Right ventricle myocardium superior (tissue), 1 donor: Measurements from ENCODE around the gene DCDC2C. TPM values are rescaled to one million over a fixed set of nuclear protein-coding genes. Genes with fewer than 3 reads are reported as not detected.
"Not testable (repeated sequence)": the region's sequence is repeated elsewhere in the genome, so short reads cannot be mapped to it uniquely, and the experiment has no call there.

Experiments
- ATAC-seq: fragments of 200-7000 bp; cut with Tn5 transposase; one replicate; pipeline ENCODE4 v1.9.1; 2020; ENCODE audit warnings: mild to moderate bottlenecking; ENCODE audit not compliant: poor library complexity
- DNase-seq: peaks from one replicate; pipeline ENCODE4 v3.0.0-alpha.2; 2020
- intact Hi-C: fragments of 100-400 bp; cut with DNase I; formaldehyde crosslinking; loops from one replicate; pipeline ENCODE4 v1.11.2; 2022
- total RNA-seq: library from RNA; stranded (reverse); fragmentation: NEBNext Ultra II Directional; extraction: Animal tissue kit (Norgen Biotek cat#: 25700); gene quantifications from one replicate; pipeline ENCODE4 v1.2.1, GENCODE V29; 2021
- donor health status: DM: no; HTN: yes; CAD: no; lungs with severe emphysema.

DCDC2C gene
- total RNA-seq, 1 donor from 2014 or later = not detected

GRCh38 chr2:3785220-3785889, 82.0 kb downstream of the DCDC2C start:
- DNase-seq = no peak
- intact Hi-C loops = no loop called here
- no peak for ATAC-seq

GRCh38 chr2:3785890-3786273, 82.5 kb downstream of the DCDC2C start:
- ATAC-seq = no peak
- DNase-seq = no peak
- intact Hi-C loops = no loop called here

- no peak for ATAC-seq
- intact Hi-C loops = no loop called here
Observed at GRCh38 chr2:3787768-3788167, 84.4 kb downstream of the DCDC2C start.

GRCh38 chr2:3789256-3789655, 85.9 kb downstream of the DCDC2C start:
- DNase-seq = no peak
- ATAC-seq = no peak
- intact Hi-C loops = no loop called here

More at GRCh38 chr2:3787768-3788167, 84.4 kb downstream of the DCDC2C start:
- no peak for DNase-seq

- peak; percentile 81 for ATAC-seq
Observed at GRCh38 chr2:3793249-3793648, 89.9 kb downstream of the DCDC2C start.

GRCh38 chr2:3801506-3801905, 98.1 kb downstream of the DCDC2C start:
- DNase-seq (no peak), ATAC-seq (no peak)
- intact Hi-C loops = no loop called here

More at GRCh38 chr2:3793249-3793648, 89.9 kb downstream of the DCDC2C start:
- intact Hi-C loops = no loop called here
- no peak for DNase-seq

GRCh38 chr2:3805201-3805939, 102.0 kb downstream of the DCDC2C start:
- intact Hi-C loops = no loop called here

GRCh38 chr2:3806168-3806567, 102.8 kb downstream of the DCDC2C start:
- DNase-seq = no peak
- intact Hi-C loops = no loop called here
- no peak for ATAC-seq

More at GRCh38 chr2:3805201-3805939, 102.0 kb downstream of the DCDC2C start:
- ATAC-seq (peak; percentile 53), DNase-seq (no peak)

GRCh38 chr2:3806730-3807129, 103.4 kb downstream of the DCDC2C start:
- intact Hi-C loops = no loop called here
- ATAC-seq = no peak

GRCh38 chr2:3807853-3808252, 104.5 kb downstream of the DCDC2C start:
- ATAC-seq (no peak), DNase-seq (no peak)
- intact Hi-C loops = no loop called here

More at GRCh38 chr2:3806730-3807129, 103.4 kb downstream of the DCDC2C start:
- no peak for DNase-seq

- intact Hi-C loops = no loop called here
- ATAC-seq = no peak
- no peak for DNase-seq
Observed at GRCh38 chr2:3814706-3815245, 111.4 kb downstream of the DCDC2C start.

- DNase-seq, intact Hi-C loops, ATAC-seq: not testable (repeated sequence)
Observed at GRCh38 chr2:3817144-3817543, 113.8 kb downstream of the DCDC2C start.

GRCh38 chr2:3823748-3824147, 120.4 kb downstream of the DCDC2C start:
- intact Hi-C loops = no loop called here
- ATAC-seq = no peak
- no peak for DNase-seq

- intact Hi-C loops = no loop called here
- peak; percentile 15 for ATAC-seq
Observed at GRCh38 chr2:3827673-3828575, 124.5 kb downstream of the DCDC2C start.

GRCh38 chr2:3830796-3831195, 127.4 kb downstream of the DCDC2C start:
- no peak for DNase-seq
- intact Hi-C loops = no loop called here
- ATAC-seq = no peak

More at GRCh38 chr2:3827673-3828575, 124.5 kb downstream of the DCDC2C start:
- no peak for DNase-seq

GRCh38 chr2:3837086-3837485, 133.7 kb downstream of the DCDC2C start:
- DNase-seq (no peak), ATAC-seq (no peak)
- intact Hi-C loops = no loop called here

- DNase-seq = no peak
- no peak for ATAC-seq
- intact Hi-C loops = no loop called here
Observed at GRCh38 chr2:3838348-3838747, 135.0 kb downstream of the DCDC2C start.

- intact Hi-C loops = no loop called here
- no peak for ATAC-seq
Observed at GRCh38 chr2:3839476-3839875, 136.1 kb downstream of the DCDC2C start.

GRCh38 chr2:3840611-3841155, 137.3 kb downstream of the DCDC2C start:
- no peak for ATAC-seq
- intact Hi-C loops = no loop called here

More at GRCh38 chr2:3839476-3839875, 136.1 kb downstream of the DCDC2C start:
- no peak for DNase-seq

More at GRCh38 chr2:3840611-3841155, 137.3 kb downstream of the DCDC2C start:
- DNase-seq = no peak
